HepG2 (cell line): Measurements from ENCODE around the gene PRKAR1B. TPM values are rescaled to one million over a fixed set of nuclear protein-coding genes. Genes with fewer than 3 reads are reported as not detected.

Experiments
- ATAC-seq: fragments of 200-7000 bp; cut with Tn5 transposase; 3 replicates; pipeline ENCODE4 v1.9.1; 2020; ENCODE audit warnings: mild to moderate bottlenecking, moderate library complexity
- BruUV-seq: library from RNA; stranded (reverse); fragments of 400-500 nt; replicated peaks from 2 replicates; lab custom pipeline; 2021; lab: Mats Ljungman, UMichigan
- CTCF ChIA-PET: fragments of 300-600 bp; formaldehyde crosslinking; extraction: SDS; loops from one replicate; lab custom pipeline; 2021; ENCODE audit warnings: low total read pairs, inconsistent platforms, low intra/inter-chr PET ratio; lab: Yijun Ruan, JAX
- POLR2A ChIA-PET: fragments of 350-600 bp; sonication (Branson Sonifier 250); formaldehyde crosslinking; loops from one replicate; lab custom pipeline; 2020; ENCODE audit warnings: antibody characterized with exemption, inconsistent platforms; lab: Yijun Ruan, JAX
- DNase-seq: peaks from one replicate; pipeline ENCODE4 v3.0.0-alpha.2; 2015; ENCODE audit warnings: low spot score
- FAIRE-seq: peaks from 3 replicates; lab custom pipeline; 2011; peaks lifted over from hg19 to GRCh38; lab: Jason Lieb, UNC
- H2AFZ ChIP-seq: one replicate; pipeline ENCODE4 v1.6.1; 2011; ENCODE audit warnings: low read length, inconsistent platforms
- H3K27ac ChIP-seq: fragments of 300-600 bp; 3 replicates; pipeline ENCODE4 v1.8.0; 2011; ENCODE audit warnings: mixed run types, mild to moderate bottlenecking, mixed read lengths, low read length, inconsistent platforms; ENCODE audit not compliant: insufficient read depth; ENCODE audit errors: extremely low read length
- H3K27me3 ChIP-seq, 2 experiments: fragments of 200-600 bp in 1 of 2; 2 replicates in 1 of 2; 3 replicates in 1 of 2; pipeline versions ENCODE4 v1.6.0 to v1.8.0; 2011; ENCODE audit warnings: low read length in 2 of 2, mild to moderate bottlenecking in 2 of 2, moderate library complexity in 2 of 2, inconsistent platforms in 1 of 2; ENCODE audit not compliant: insufficient read depth in 2 of 2, control insufficient read depth in 1 of 2
- H3K36me3 ChIP-seq, 2 experiments: fragments of 200-600 bp in 1 of 2; replicated peaks in 1 of 2; 2 replicates in 1 of 2; 3 replicates in 1 of 2; pipeline versions ENCODE4 v1.5.1 to v1.8.0; 2011; ENCODE audit warnings: low read length in 2 of 2, inconsistent platforms in 1 of 2; ENCODE audit not compliant: insufficient read depth in 2 of 2, control insufficient read depth in 1 of 2
- H3K4me1 ChIP-seq: 2 replicates; pipeline ENCODE4 v1.5.1; 2012; ENCODE audit warnings: low read length, inconsistent platforms; ENCODE audit not compliant: insufficient read depth
- H3K4me2 ChIP-seq: 2 replicates; pipeline ENCODE4 v1.6.0; 2011; ENCODE audit warnings: low read depth, low read length, inconsistent platforms
- H3K4me3 ChIP-seq, 3 experiments: fragments of 200-600 bp in 1 of 3; sonication (generic), shearing (Covaris generic) in 1 of 3; replicated peaks in 1 of 3; 2 replicates each; pipeline ENCODE4 v1.5.1; 2011 to 2016; ENCODE audit warnings: low read length in 3 of 3, inconsistent platforms in 2 of 3, low read depth in 2 of 3, mild to moderate bottlenecking in 2 of 3, control low read depth in 1 of 3, mixed read lengths in 1 of 3; ENCODE audit not compliant: insufficient read depth in 1 of 3
- H3K79me2 ChIP-seq: one replicate; pipeline ENCODE4 v1.6.1; 2011; ENCODE audit warnings: low read length, inconsistent platforms; ENCODE audit not compliant: insufficient read depth
- H3K9ac ChIP-seq: 2 replicates; pipeline ENCODE4 v1.6.0; 2011; ENCODE audit warnings: mild to moderate bottlenecking, low read depth, low read length, inconsistent platforms; ENCODE audit not compliant: insufficient read depth
- H3K9me3 ChIP-seq: 2 replicates; pipeline ENCODE4 v1.5.1; 2012; ENCODE audit warnings: mild to moderate bottlenecking, low read length
- H4K20me1 ChIP-seq: 2 replicates; pipeline ENCODE4 v1.6.0; 2011; ENCODE audit warnings: inconsistent platforms, mild to moderate bottlenecking, low read length, moderate library complexity; ENCODE audit not compliant: insufficient read depth
- FOXK2 ChIP-seq: fragments of 450-650 bp; IDR thresholded peaks from 2 replicates; pipeline ENCODE4 v1.6.1; 2016
- FOXP1 ChIP-seq, 2 experiments: fragments of 450-650 bp in 1 of 2; IDR thresholded peaks; 2 replicates each; pipeline ENCODE4 v1.6.1; 2017 to 2018; ENCODE audit warnings: antibody characterized with exemption in 1 of 2
- KLF15 ChIP-seq: sonication (generic); formaldehyde crosslinking; IDR thresholded peaks from 2 replicates; pipeline ENCODE4 v1.8.1; 2023; ENCODE audit warnings: borderline replicate concordance, mild to moderate bottlenecking, inconsistent platforms, missing genetic modification reagents, mixed read lengths
- NCOA5 ChIP-seq: sonication (generic); formaldehyde crosslinking; IDR thresholded peaks from 2 replicates; pipeline ENCODE4 v1.4.0; 2020; ENCODE audit warnings: missing genetic modification reagents
- NFE2L2 ChIP-seq: fragments of 150-350 bp; IDR thresholded peaks from 2 replicates; pipeline ENCODE4 v1.6.1; 2014; ENCODE audit warnings: low read length
- NFIC ChIP-seq: IDR thresholded peaks from 2 replicates; pipeline ENCODE4 v1.6.1; 2012; ENCODE audit warnings: mild to moderate bottlenecking, low read length, inconsistent platforms
- PCBP2 ChIP-seq: fragments of 200-400 bp; formaldehyde crosslinking; optimal IDR thresholded peaks from 2 replicates; pipeline ENCODE3; 2018; ENCODE audit warnings: low read length, low read depth; ENCODE audit not compliant: poor library complexity, severe bottlenecking
- REPIN1 ChIP-seq: sonication (generic); formaldehyde crosslinking; IDR thresholded peaks from 2 replicates; pipeline ENCODE4 v1.8.0; 2022; ENCODE audit warnings: missing genetic modification reagents, low read depth, mild to moderate bottlenecking, borderline replicate concordance
- TCF7 ChIP-seq: sonication (generic); IDR thresholded peaks from 2 replicates; pipeline ENCODE4 v1.6.1; 2016; ENCODE audit warnings: antibody characterized with exemption, low read depth
- TGIF2 ChIP-seq: IDR thresholded peaks from 2 replicates; pipeline ENCODE4 v1.6.1; 2016; ENCODE audit warnings: control low read depth, missing compliant biosample characterization
- TSC22D2 ChIP-seq: sonication (generic); formaldehyde crosslinking; IDR thresholded peaks from 2 replicates; pipeline ENCODE4 v1.5.1; 2020; ENCODE audit warnings: missing genetic modification reagents, mild to moderate bottlenecking, borderline replicate concordance
- U2AF1 ChIP-seq: fragments of 200-400 bp; formaldehyde crosslinking; optimal IDR thresholded peaks from 2 replicates; pipeline ENCODE3; 2017; ENCODE audit warnings: mild to moderate bottlenecking, low read depth, low read length
- ZBTB21 ChIP-seq: sonication (generic); formaldehyde crosslinking; IDR thresholded peaks from 2 replicates; pipeline ENCODE4 v1.4.0; 2020; ENCODE audit warnings: missing genetic modification reagents
- ZNF205 ChIP-seq: IDR thresholded peaks from 2 replicates; pipeline ENCODE4 v1.6.1; 2018; ENCODE audit warnings: missing biosample characterization, missing genetic modification reagents
- ZNF264 ChIP-seq: sonication (generic); formaldehyde crosslinking; IDR thresholded peaks from 2 replicates; pipeline ENCODE4 v1.4.0; 2020; ENCODE audit warnings: missing genetic modification reagents
- ZNF891 ChIP-seq: sonication (generic); formaldehyde crosslinking; IDR thresholded peaks from 2 replicates; pipeline ENCODE4 v1.5.0; 2020; ENCODE audit warnings: mild to moderate bottlenecking, missing genetic modification reagents
- WGBS: methylation state at CpG from one replicate; pipeline ENCODE4 v1.1.6; 2017; ENCODE audit warnings: low lambda C conversion rate; 5-methylcytosine and 5-hydroxymethylcytosine counted together
- in situ Hi-C: cut with HindIII; loops from 2 replicates; pipeline ENCODE4 v1.10.0; 2017; ENCODE audit warnings: low pct_unique_long_range_greater_than_20kb; ENCODE audit not compliant: extremely low pct_ligation_motif_present
- intact Hi-C: fragments of 100-400 bp; cut with micrococcal nuclease; formaldehyde crosslinking; loops from one replicate; pipeline ENCODE4 v1.10.0; 2022; ENCODE audit not compliant: unreplicated experiment
- polyA plus RNA-seq, 8 experiments: library from polyadenylated mRNA; depleted of rRNA in 3 of 8; stranded (reverse) in 7 of 8; unstranded in 1 of 8; fragments of >200 nt; fragmentation: Illumina TruSeq in 4 of 8; extraction: Trizol in 4 of 8; gene quantifications; 2 replicates each; pipeline versions ENCODE4 v1.2.1 to v1.2.3, GENCODE V29; 2011 to 2016; ENCODE audit warnings: low read depth in 4 of 8, missing spikeins in 1 of 8, mixed read lengths in 1 of 8; ENCODE audit not compliant: insufficient read depth in 1 of 8
- total RNA-seq, 5 experiments: library from RNA; depleted of rRNA; stranded (reverse); fragments of >200 nt; fragmentation: Illumina TruSeq; extraction: Trizol; gene quantifications; 2 replicates each; pipeline ENCODE4 v1.2.3, GENCODE V29; 2016; ENCODE audit warnings: low read depth in 1 of 5
- TF ChIP-seq, protein P1 (sequence below): sonication (generic); formaldehyde crosslinking; IDR thresholded peaks from 2 replicates; pipeline ENCODE4 v1.5.0; 2020; ENCODE audit warnings: missing genetic modification reagents, mild to moderate bottlenecking, borderline replicate concordance
- TF ChIP-seq, protein P2 (sequence below): sonication (generic); formaldehyde crosslinking; IDR thresholded peaks from 2 replicates; pipeline ENCODE4 v1.4.0; 2020; ENCODE audit warnings: missing genetic modification reagents, borderline replicate concordance

Gene PRKAR1B
- total and polyA plus RNA-seq, 2 of the 13 experiments (the other 11 are each of a cell fraction or from before 2014, with no cell fraction given), result 7.9 to 28.2 TPM

DNA sequence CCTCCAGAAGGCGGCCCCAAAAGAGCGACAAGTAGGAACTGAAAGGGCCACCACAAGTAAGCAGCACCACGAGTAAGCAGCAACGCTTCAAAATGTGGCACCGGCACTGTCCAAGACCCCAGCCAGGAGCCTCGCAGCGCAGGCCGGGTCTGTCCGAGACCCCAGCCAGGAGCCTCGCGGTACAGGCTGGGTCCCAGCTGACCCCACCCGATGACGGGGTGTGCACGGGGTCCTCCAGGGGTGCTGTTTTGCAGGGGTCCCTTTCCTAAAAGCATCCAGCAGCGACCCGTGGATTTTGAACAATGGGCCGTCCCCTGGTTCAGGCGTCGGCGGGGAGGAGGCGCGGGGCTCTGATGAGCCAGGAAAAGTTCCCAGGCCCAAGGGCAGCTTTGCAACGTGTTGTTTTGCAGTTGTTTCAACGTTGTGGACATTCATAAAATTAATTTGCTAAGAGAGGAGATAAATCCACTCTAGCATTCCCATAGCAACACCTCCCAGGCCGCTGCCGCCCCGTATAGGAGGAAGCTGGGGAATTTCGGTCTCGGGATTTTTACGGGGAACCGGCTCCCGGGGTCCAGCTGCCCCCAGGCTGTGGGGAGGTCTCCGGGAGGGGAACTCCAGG lies 155.9 kb downstream of the PRKAR1B start:
- WGBS, result 94% methylated on average over 17 of the region's 33 CpGs
- Histone ChIP-seq H4K20me1 (no peaks in the 10 kb centered on the region), H2AFZ (no peak overlapping the region), H3K9me3 (no peaks in the 10 kb centered on the region), H3K27me3 (no peaks in the 10 kb centered on the region), H3K27ac (no peak overlapping the region), H3K9ac (no peak overlapping the region), H3K36me3 (no peaks in the 10 kb centered on the region), H3K79me2 (no peaks in the 10 kb centered on the region), H3K4me1 (no peaks in the 10 kb centered on the region), H3K4me3 (no peak overlapping the region), H3K4me2 (no peak overlapping the region)
- DNase-seq (no peak), ATAC-seq (no peak), FAIRE-seq (no peak)
- intact Hi-C loops, result no loop called here
- in situ Hi-C loops, result no loop called here
- POLR2A ChIA-PET, result no interaction called here
- CTCF ChIA-PET, result no interaction called here
- no peak for TF ChIP-seq NCOA5 (CRISPR knock-in tag)
- TF ChIP-seq U2AF1, result no peak
- TF ChIP-seq TSC22D2 (CRISPR knock-in tag), result no peak
- TF ChIP-seq, protein P1, sequence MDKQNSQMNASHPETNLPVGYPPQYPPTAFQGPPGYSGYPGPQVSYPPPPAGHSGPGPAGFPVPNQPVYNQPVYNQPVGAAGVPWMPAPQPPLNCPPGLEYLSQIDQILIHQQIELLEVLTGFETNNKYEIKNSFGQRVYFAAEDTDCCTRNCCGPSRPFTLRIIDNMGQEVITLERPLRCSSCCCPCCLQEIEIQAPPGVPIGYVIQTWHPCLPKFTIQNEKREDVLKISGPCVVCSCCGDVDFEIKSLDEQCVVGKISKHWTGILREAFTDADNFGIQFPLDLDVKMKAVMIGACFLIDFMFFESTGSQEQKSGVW (CRISPR knock-in tag), result no peak
- no peak for TF ChIP-seq NFIC
- TF ChIP-seq FOXP1 (IDR thresholded peaks at IDR 0.05), result no peak
- no peak for TF ChIP-seq FOXP1 (CRISPR knock-in tag; IDR thresholded peaks at IDR 0.05)
- no peak for TF ChIP-seq NFE2L2
- no peak for TF ChIP-seq REPIN1
- no peak for TF ChIP-seq TCF7
- no peak for TF ChIP-seq ZNF891 (CRISPR knock-in tag)
- no peak for TF ChIP-seq PCBP2
- TF ChIP-seq ZNF205 (CRISPR knock-in tag), result no peak
- no peak for TF ChIP-seq ZBTB21
- no peak for TF ChIP-seq KLF15 (CRISPR knock-in tag)
- TF ChIP-seq, protein P2, sequence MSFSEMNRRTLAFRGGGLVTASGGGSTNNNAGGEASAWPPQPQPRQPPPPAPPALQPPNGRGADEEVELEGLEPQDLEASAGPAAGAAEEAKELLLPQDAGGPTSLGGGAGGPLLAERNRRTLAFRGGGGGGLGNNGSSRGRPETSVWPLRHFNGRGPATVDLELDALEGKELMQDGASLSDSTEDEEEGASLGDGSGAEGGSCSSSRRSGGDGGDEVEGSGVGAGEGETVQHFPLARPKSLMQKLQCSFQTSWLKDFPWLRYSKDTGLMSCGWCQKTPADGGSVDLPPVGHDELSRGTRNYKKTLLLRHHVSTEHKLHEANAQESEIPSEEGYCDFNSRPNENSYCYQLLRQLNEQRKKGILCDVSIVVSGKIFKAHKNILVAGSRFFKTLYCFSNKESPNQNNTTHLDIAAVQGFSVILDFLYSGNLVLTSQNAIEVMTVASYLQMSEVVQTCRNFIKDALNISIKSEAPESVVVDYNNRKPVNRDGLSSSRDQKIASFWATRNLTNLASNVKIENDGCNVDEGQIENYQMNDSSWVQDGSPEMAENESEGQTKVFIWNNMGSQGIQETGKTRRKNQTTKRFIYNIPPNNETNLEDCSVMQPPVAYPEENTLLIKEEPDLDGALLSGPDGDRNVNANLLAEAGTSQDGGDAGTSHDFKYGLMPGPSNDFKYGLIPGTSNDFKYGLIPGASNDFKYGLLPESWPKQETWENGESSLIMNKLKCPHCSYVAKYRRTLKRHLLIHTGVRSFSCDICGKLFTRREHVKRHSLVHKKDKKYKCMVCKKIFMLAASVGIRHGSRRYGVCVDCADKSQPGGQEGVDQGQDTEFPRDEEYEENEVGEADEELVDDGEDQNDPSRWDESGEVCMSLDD (CRISPR knock-in tag), result no peak
- no peak for TF ChIP-seq ZNF264
- TF ChIP-seq TGIF2 (CRISPR knock-in tag), result no peak
- no peak for TF ChIP-seq FOXK2
- no TSS peak for BruUV-seq
